Forelimb muscle (tissue), 1 donor: ENCODE data around the gene NR2E3. TPM values are rescaled to one million over a fixed set of nuclear protein-coding genes. Genes with fewer than 3 reads are reported as not detected.

Experiments used
- DNase-seq: peaks from one replicate; pipeline ENCODE4 v3.0.0-alpha.2; 2013; ENCODE audit warnings: low read depth
- polyA plus RNA-seq: library from polyadenylated mRNA; unstranded; fragments of 120-200 nt; gene quantifications from one replicate; pipeline ENCODE4 v1.2.1, GENCODE V29; 2013; ENCODE audit not compliant: insufficient read length

Gene NR2E3
- polyA plus RNA-seq, 1 donor: 7.4 TPM

DNA sequence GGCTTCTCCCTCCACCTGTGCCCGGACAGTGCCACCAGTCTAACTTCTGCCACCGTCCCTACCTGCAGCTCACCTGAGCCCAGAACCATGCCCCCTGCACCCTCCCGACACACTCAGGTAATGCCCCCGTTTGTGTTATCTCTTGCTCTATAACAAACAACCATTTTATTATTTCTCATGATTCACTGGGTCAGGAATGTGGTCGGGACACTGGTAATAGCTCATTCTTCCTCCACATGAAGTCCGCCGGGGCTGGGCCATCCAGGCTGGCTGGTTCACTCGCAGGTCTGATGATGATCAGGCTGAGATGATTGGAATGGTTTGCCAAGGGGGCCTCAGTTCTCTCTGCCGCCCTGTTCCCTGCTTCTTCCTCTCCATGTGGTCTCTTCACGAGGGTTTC lies 20.3 kb upstream of the NR2E3 start:
- DNase-seq: no peak

DNA sequence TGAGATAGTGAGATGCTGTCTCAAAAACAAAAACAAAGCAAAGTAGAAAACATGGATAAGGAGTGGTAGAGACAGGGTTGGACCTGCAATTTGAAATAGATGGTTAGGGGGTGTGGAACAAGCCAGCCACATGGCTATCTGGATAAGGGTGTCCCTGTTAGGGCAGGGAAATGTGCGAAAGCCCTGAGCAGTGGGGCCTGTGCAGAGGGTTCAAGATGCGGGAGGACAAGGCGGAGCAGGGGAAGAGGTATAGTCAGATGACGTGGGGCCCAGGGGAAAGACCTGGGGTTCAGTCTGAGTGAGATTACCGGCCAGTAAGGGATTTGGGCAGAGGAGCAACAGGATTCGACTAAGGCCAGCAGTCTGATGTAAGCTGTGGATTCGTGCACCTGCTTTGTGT lies 18.4 kb upstream of the NR2E3 start:
- DNase-seq: no peak

DNA sequence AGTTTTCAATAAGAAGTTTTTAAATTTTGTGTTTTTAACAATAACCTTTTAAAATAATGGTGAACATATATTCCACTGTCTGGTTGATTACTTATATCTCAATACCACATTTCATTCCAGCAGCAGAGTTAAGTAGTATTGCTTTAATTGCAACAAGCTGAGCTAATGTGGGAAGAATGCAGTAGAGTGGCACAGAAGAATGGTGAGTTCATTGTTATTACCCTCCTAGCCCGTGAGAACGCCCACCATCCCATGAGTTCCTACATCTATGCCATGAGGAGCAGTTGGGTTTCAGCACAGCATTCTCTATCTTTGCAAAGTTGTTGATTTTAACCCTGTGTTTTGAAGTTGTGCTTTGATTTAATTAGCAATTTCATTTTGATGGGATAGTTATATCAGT lies 17.8 kb upstream of the NR2E3 start:
- DNase-seq: no peak

DNA sequence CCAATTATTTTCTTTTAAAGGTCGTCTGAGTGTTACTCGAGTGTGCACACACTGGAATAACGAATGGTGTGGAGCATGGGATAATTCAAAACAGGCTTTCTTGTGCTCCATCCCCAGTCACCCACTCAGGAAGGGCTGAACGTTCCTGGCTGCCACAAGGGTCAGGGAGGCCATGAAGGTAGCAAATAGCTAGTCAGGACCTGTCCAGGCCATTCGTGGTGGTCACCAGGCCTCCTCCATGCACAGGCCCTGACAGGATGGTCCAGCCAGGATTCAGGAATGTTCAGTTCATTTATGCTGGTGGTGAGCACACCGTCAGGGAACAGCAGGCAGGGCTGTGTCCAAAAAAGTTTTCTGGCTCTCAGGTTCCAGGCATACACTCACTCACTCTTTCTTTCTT lies 11.7 kb upstream of the NR2E3 start:
- no peak for DNase-seq

DNA sequence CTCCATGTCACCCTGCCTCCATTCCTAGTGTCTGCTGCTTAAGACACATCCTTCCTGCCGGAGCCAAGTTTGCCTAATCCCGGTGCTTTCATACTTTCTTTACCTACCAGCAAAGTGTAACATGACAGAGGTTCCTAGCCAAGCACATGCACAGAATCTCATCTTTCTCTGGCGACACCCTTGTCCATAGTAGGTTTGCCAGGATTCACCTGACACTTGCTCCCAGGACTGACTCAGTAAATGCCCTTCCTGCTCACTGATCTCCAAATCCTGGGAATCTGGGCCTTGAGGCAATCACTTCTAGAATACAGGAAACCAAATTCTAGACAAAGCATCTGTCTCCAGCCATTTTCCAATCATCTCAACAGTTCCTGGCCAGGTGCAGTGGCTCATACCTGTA lies 10.2 kb upstream of the NR2E3 start:
- no peak for DNase-seq

DNA sequence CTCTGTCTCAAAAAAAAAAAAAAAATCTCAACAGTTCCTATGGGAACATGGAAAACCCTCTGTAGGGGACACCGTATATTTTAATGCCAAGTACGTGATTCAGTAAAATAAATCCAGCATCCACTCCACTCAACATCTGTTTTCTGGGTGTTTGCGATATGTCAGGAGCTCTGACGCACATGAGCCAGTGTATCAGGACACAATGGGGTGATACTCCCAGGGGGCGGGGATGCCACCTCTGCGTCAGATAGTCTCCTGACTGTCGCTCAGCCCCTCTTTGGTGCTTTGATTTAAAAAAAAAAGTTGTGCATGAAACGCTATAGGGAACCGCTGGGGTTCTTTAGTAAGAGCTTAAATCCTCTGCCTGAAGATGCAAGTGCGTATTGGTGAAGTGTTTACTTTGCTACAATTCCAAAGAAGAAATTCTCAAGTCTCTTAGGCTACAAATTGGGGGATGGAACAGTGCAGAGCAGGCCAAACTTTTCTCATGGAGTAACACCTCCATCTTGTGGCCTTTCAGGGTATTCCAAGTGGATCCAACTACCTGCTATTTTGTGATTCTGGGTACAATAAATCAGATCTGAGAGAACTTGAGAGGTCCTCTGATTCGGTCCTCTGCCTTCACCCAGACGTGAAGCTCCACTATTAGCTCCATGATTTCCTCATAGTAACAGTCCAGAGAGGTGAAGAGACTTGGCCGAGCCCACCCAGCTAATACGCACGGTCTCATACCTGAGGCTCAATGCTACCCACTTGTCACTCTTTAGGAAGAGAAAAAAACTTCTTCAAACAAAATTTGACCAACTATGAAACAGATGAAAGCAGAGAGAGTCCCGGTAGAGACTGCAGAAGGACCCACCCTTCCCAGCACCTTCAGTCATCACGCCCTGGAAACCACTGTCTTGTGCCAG lies 9.3 kb upstream of the NR2E3 start:
- DNase-seq: peak; percentile 74

DNA sequence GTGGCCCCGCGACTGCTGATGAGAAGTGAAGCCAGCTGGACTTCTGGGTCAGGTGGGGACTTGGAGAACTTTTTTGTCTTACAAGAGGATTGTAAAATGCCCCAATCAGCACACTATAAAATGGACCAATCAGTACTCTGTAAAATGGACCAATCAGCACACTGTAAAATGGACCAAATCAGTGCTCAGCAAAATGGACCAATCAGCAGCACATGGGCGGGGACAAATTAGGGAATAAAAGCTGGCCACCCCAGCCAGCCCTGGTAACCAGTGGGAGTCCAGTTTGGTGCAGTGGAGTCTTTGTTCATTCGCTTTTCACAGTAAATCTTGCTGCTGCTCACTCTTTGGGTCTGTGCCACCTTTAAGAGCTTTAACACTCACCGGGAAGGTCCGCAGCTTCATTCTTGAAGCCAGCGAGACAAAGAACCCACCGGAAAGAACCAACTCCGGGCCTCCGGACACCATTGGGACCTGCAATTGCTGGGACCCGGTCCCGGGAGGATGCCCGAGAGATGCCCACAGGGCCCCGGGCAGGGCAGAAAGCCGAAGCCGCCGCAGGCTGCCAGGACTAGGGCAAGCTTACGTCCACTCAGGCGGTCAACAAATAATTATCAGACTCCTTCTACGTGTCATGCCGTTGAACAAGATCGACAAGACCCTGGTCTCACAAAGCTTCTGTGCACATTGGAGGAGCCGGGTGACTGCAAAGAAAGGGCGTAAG lies 8.3 kb upstream of the NR2E3 start:
- DNase-seq: no peak

DNA sequence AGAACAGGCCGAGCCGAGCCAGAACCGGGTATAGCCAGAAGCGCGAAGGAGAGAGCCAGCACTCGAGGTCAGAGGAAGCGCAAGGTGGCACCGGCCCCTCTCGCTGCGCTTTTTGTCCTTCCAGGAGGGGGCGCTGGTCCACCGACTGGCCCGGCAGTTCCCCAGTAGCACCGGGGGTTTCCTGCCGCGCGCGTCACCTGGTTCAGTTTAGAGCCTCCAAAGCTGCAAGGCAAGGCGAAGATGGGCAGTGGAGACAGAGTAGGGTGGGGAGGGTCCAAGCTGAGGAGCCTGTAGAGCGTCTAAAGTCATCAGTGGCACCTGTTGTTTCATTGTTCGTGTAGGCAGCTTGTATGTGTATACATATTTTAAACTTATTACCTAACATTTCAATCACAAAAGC lies 7.6 kb upstream of the NR2E3 start:
- DNase-seq: no peak

DNA sequence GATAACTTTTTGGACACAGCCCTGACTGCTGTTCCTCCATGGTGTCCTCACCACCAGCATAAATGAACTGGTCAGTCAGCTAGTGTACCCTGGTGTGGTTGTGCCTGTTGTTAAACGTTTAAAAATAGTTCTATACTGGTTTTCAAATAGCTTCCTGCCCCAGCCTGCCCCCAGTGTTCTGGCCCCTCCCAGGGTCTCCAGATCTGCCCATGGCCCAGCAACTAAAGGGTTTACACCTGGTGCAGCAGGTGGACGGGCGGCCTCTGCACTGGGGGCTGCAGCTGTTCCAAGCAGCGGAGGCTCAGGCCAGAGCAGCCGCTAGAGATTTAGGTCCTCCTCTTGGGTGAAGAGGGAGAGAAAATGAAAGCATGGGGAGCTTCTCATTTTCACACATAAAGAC lies 6.1 kb upstream of the NR2E3 start:
- DNase-seq: no peak

DNA sequence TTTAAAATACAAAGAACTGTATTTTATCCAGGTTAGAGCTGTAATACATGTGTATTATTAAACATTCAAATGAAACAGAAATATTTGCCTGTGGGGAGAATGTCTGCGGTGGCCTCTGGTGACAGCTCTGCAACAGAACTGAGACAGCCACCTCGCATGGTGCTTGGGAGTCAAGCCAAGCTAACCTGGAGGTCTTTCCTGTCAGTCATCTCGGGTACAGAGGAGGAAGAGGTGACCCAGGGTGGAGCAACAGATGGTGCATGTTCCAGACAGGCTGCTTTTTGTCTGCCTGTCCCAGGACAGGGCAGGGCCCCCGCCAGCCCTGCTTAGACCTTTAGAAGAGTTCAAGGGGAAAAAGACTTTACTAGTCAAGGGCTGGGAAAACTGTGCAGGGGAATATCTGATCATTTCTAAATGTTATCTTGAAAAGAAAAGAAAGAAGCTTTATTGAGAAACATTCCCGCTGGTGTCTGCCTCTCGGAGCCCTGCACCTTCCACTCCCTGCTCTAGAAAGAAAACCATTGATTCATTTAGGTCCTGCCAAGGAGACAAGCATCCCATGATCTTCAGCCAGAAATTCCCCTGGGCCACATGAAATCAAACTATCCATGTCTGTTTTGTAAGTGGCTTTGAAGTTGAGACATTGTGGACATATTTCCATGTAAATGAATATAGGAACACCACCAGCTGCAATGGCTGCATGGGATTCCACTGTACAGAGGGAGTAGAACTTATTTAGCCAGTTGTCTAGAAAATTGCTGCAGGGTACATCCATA lies 5.5 kb upstream of the NR2E3 start:
- DNase-seq: no peak

DNA sequence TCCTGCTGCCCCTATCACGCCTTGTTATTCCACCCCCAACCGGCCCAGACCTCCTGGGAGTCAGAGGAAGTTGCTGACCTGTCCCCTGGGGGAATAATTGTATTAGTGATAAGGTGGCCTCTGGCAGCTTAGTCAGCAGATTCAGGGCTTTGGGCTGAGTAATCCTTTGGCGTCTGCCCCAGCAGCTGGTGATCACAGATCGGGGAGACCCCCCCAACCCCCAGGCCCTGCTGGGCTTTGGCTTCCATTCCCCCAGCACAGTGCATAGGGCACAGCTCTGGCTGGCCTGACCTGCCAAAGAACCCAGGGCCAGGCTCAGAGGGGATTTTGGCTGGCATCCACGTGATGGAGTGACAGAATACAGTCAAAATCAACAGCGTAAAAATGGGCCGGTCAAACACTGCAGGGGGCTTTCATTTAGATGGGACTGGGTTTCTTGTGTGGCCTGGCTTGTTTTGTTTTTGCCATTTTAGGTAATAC lies 3.9 kb upstream of the NR2E3 start:
- DNase-seq: no peak

DNA sequence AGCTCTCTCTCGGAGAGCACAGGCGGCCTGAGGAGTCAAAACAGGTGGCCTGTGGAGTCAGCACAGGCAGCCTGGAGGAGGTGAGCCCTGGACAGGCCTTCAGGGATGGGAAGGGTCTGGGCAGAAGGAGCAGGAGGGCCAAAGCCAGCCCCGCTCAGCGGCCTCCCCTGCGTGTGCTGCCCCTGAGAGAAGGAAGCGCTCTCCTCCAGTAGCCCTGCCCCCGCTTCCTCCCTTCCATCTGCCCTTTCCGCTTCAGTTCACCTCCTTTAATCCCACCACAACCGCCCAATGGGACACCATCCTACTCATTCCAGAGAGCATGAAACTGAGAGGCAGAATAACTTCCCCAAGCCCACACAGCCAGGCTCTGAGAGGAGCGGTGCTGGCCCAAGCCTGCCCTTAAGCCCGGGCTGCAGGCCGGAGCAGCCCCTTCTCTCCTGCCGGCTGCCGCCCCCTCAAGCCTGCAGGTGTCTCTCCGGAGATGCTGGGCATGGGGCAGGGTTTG lies 3.2 kb upstream of the NR2E3 start:
- no peak for DNase-seq

DNA sequence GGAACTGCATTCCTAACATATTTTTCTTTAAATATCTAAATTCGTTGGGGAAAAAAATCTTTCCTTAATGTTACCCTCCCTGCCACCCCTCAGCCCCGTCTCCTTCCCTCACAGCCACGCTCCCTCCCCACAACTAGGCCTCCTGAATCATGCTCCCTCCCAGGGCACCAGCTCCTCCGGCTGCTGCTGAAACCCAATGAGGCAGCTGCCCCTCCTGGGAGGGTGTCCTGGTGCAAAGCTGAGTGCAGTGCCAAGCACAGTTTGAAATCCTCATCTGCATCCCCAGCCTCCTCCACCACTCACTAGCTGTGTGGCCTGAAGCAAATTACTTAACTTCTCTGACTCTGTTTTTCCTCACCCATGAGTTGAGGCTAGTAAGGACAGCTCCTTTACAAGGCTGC lies 2.7 kb upstream of the NR2E3 start:
- DNase-seq: no peak

DNA sequence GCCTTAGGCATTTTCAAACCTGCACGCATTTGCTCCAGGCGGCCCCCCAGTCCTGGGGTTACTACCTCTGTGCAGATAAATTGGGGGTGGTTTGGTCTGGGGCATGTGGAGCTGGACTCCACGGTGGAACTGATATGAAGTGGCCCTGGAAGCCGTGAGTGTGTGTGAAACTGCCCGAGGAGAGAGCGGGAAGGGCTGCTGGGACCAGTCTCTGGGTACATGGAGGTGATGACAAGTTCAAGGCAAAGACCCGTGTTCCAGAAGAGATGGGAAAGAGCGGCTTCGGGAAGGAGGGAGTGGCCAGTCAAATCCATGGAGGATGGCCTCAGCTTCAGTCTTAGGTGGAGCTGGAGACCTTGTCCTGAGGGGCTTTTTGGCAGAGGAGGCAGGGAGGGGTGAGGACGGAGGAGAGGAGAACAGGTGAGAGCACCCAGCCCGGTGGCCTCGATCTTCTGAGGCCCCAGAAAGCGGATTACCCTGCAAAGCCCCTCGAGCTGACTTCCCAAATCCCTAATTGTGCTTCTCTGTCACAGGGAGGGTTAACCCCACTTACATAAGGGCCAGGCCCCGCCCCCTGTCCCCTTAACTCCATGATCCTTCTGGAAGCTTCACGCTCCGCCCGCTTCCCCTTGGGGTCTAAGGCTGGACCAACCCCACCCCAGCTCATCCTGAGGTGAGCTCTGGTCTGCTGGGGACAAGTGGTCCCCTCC lies 1.9 kb upstream of the NR2E3 start:
- DNase-seq: no peak

DNA sequence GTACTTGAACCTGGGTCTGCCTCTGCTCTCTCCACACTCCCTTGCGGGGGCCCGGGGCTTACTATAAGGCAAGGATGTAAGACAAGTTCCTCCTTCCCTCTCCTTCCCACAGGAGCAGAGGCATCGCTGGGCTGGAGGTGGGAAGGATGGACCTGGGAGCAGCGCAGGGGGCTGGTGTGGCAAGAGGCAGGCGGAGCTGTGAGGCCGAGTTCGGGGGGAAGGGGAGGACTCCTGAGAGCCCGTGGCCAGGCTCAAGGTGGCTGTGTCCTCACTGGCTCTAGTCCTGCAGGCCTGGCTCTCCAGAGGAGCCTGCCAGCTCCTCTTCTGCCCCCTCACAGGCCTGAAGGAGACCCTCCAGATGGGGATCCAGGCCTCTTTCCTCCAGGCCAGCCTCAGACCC lies 1.0 kb upstream of the NR2E3 start:
- no peak for DNase-seq

DNA sequence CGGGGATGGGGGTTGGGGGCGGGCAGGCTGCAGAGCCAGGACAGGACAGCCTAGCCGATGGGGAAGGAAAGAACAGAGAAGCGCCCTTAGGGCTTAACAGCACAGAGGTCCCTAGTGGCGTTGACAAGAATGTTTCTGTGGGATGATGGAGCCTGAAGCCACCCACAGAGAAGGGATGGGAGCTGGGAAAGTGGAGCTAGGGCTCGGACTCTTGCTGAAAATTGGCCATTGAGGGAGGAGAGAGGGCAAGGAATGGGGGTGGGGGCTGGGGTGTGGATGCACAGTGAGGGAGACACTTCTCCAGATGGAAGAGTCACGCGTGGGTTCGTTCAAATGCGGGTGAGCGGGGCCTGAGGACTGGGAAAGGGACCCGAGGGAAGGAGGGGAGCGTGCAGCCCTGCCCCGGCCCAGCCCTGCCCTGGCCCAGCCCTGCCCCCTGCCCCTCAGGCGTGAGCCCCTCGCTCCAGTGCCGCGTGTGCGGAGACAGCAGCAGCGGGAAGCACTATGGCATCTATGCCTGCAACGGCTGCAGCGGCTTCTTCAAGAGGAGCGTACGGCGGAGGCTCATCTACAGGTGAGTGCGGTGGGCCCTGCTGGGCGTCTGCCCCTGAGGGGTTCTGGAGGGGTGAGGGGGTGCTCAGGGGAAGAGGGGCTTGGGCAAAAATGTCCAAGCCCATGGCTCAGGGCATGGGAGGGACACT lies 832 bp downstream of the NR2E3 start:
- no peak for DNase-seq

DNA sequence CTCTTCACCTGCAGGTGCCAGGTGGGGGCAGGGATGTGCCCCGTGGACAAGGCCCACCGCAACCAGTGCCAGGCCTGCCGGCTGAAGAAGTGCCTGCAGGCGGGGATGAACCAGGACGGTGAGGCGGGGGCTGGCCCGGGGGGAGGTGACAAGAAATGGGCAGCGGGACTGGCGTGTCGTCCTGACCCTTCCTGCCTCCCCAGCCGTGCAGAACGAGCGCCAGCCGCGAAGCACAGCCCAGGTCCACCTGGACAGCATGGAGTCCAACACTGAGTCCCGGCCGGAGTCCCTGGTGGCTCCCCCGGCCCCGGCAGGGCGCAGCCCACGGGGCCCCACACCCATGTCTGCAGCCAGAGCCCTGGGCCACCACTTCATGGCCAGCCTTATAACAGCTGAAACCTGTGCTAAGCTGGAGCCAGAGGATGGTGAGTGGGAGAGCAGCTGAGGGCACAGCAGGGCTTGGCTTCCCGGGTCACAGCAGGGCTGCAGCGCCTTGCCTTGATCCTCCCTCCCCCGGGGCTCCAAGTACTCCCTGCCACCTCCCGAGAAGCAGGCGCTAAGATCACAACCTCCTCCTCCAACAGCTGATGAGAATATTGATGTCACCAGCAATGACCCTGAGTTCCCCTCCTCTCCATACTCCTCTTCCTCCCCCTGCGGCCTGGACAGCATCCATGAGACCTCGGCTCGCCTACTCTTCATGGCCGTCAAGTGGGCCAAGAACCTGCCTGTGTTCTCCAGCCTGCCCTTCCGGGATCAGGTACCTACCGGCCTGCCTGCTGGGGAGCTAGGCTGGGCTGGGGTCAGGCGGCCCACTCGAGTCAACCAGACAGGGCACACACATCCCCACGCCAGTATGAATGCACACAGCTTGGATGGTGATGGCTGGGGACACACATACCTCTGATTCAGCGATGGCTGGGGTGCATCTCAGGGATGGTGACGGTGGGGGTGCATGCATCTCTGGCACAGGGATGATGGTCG lies 1.7 kb downstream of the NR2E3 start:
- no peak for DNase-seq

DNA sequence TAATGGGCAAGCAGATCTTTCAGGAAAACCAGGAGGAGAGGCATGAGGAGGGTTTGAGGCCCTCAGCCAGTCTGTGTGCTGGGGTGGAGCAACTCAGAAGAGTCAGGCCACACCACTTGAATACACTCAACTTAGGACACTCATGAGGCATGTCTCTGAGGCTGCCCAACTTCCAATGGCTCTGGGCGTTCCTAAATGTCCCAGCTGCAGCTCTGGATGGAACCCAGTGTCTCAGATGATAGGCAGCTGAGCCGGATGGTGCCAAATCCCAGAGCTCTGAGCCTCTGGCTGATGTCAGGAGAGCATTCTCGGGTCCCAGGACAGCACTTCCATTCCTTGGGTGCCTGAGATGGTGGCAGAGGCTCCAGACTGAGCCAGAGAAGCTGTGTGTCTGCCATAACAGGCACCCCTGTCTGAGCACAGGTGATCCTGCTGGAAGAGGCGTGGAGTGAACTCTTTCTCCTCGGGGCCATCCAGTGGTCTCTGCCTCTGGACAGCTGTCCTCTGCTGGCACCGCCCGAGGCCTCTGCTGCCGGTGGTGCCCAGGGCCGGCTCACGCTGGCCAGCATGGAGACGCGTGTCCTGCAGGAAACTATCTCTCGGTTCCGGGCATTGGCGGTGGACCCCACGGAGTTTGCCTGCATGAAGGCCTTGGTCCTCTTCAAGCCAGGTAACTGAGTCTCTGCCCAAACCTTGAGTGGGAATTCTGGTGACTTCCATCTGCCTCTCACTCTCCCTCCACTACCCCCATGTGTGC lies 2.8 kb downstream of the NR2E3 start:
- DNase-seq: no peak
